GM21526 (cell line): ENCODE data around the gene PGPEP1.
"Not testable (repeated sequence)": the region's sequence is repeated elsewhere in the genome, so short reads cannot be mapped to it uniquely, and the experiment has no call there.

Experiments
- ATAC-seq: cut with Tn5 transposase; IDR thresholded peaks from one replicate; pipeline ENCODE4 v1.9.1; 2021; ENCODE audit warnings: moderate library complexity; ENCODE audit not compliant: unreplicated experiment, low FRiP score

PGPEP1 gene

GRCh38 chr19:18388960-18389725 lies 48.7 kb downstream of the PGPEP1 start:
- no peak for ATAC-seq

- no peak for ATAC-seq
Measured at GRCh38 chr19:18389726-18390064, 49.3 kb downstream of the PGPEP1 start.

- no peak for ATAC-seq
Measured at GRCh38 chr19:18390065-18390907, 49.9 kb downstream of the PGPEP1 start.

- no peak for ATAC-seq
Measured at GRCh38 chr19:18391509-18392075, 51.2 kb downstream of the PGPEP1 start.

DNA sequence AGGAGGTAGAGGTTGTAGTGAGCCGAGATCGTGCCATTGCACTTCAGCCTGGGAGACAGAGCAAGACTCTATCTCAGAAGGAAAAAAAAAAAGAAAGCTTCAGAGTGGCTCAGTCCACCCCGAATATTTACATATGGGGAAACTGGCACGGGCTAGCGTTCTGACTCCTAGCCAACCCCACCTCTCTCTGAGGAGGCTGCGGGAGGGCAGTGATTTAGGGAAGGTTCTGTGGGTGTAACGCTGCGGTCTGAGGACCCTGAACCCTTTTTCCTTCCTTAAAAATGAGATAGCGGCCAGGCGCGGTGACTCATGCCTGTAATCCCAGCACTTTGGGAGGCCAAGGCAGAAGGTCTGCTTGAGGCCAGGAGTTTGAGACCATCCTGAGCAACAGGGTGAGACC lies 52.0 kb downstream of the PGPEP1 start:
- ATAC-seq: no peak

DNA sequence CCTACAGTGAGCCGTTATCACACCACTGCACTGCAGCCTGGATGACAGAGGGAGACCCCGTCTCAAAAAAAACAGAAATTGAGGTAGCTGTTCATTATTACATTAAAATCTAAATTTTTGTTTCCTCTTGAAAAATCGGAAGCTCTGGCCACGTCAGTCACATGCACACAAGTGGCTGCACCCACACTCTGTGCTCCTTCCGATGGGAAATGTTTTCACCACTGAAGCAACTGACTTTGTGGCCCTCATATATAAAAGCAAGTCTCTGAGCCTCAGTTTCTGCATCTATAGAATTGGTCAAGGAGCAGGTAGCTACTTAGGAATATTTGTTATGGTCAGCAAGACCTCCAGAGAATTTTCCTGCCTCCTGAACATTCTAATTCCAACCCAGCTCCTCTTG lies 52.5 kb downstream of the PGPEP1 start:
- ATAC-seq: no peak

GRCh38 chr19:18393836-18394235 lies 53.4 kb downstream of the PGPEP1 start:
- ATAC-seq: no peak

GRCh38 chr19:18396471-18397241 lies 56.3 kb downstream of the PGPEP1 start:
- ATAC-seq: no peak

- no peak for ATAC-seq
Measured at GRCh38 chr19:18397242-18398202, 57.1 kb downstream of the PGPEP1 start, which contains the start of gene LRRC25. Gene LRRC25 (minus strand): TSS chr19:18397622. CDS start chr19:18396963, 659 bp downstream.

GRCh38 chr19:18399008-18399407 lies 58.6 kb downstream of the PGPEP1 start:
- ATAC-seq: no peak

- ATAC-seq: no peak
Measured at GRCh38 chr19:18401580-18402112, 61.2 kb downstream of the PGPEP1 start.

- not testable (repeated sequence) for ATAC-seq
Measured at GRCh38 chr19:18402455-18403248, 62.3 kb downstream of the PGPEP1 start.

DNA sequence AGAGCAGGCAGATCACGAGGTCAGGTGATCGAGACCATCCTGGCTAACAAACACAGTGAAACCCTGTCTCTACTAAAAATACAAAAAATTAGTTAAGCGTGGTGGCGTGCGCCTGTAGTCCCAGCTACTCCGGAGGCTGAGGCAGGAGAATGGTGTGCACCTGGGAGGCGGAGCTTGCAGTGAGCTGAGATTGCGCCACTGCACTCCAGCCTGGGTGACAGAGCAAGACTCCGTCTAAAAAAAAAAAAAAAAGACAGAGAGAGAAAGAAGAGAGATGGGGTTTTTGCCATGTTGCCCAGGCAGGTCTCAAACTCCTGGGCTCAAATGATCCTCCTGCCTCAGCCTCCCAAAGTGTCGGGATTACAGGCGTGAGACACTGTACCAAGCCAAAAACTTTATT lies 65.4 kb downstream of the PGPEP1 start:
- ATAC-seq: not testable (repeated sequence)

- no peak for ATAC-seq
Measured at GRCh38 chr19:18406749-18407148, 66.4 kb downstream of the PGPEP1 start.

DNA sequence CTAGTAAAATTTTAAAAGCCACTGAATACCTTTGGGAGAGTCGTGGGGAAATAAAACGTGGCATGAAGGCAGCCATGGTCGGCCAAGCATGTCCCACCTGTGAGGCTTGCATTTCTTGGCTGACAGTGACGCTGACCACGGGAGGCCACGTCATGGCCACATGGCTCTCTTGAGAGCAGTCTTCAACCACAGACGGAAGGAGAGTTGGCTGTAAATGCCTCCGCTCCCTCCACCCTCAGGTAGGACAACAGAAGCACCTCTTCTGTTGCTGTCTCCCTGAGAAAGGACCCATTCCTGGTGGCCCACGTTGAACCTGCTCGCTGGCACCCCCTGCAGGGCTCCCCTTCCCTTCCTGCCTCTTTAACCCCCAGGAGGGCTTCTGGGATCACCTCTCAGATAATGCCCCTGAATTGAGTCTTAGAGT lies 67.7 kb downstream of the PGPEP1 start:
- no peak for ATAC-seq

- no peak for ATAC-seq
Measured at GRCh38 chr19:18412610-18413239, 72.3 kb downstream of the PGPEP1 start.

DNA sequence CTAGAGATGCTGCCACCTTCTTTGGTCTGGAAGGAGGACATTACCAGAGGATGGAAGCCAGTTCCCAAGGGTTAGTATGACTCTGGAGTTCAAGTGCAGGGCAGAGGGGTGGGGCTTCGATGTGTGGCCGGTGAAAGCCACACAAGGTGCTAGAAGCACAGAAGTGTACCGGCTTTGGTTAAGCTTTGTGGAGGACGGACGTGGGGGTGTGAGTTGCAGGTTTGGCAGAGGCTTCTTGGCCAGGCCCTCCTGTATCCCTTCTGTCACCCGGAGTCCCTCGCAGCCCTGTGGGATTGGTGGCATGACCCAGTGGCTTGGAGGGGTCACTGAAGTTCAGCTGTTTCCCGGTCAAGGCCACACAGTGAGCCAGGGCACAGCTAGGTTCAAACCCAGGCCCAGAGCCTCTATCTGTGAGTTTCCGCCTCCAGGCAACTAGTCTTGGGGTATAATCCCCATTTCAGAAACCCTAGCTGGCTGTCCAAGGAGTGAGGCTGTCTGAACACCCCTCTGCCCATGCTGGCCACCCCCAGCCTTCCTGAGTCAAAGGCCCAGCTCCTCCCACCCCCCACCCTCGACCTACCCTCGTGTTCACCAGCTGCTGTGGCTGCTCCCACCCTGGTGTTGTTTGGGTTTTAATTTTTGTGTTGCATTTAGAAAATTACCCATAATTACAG lies 74.2 kb downstream of the PGPEP1 start:
- ATAC-seq: no peak
